ENCODE data around the gene OR10H1.
"Not testable (repeated sequence)": the region's sequence is repeated elsewhere in the genome, so short reads cannot be mapped to it uniquely, and the experiment has no call there.

Gene OR10H1

GRCh38 chr19:15815306-15815705, at the start of gene OR10H1:
Gene OR10H1 (minus strand): TSS chr19:15815664. CDS start chr19:15808037, 7,627 bp downstream.
- DNase-seq, result no peak

- no peak for DNase-seq
These were observed 49.4 kb upstream of the OR10H1 start for GRCh38 chr19:15864824-15865223.

GRCh38 chr19:15863272-15863671, 47.8 kb upstream of the OR10H1 start:
- no peak for DNase-seq

GRCh38 chr19:15862444-15862843, 47.0 kb upstream of the OR10H1 start:
- no peak for DNase-seq

- DNase-seq, result no peak
These were observed 45.1 kb upstream of the OR10H1 start for GRCh38 chr19:15860522-15860921.

GRCh38 chr19:15859187-15859586, 43.7 kb upstream of the OR10H1 start:
- no peak for DNase-seq

- DNase-seq, result no peak
These were observed 34.9 kb upstream of the OR10H1 start for GRCh38 chr19:15850385-15850784.

GRCh38 chr19:15846923-15847322, 31.5 kb upstream of the OR10H1 start:
- no peak for DNase-seq

GRCh38 chr19:15843894-15844222, 28.4 kb upstream of the OR10H1 start:
- DNase-seq, result not testable (repeated sequence)

GRCh38 chr19:15843203-15843893, 27.9 kb upstream of the OR10H1 start:
- no peak for DNase-seq

- no peak for DNase-seq
These were observed 26.6 kb upstream of the OR10H1 start for GRCh38 chr19:15841875-15842569.

- no peak for DNase-seq
These were observed 25.4 kb upstream of the OR10H1 start for GRCh38 chr19:15840833-15841232.

- not testable (repeated sequence) for DNase-seq
These were observed 24.4 kb upstream of the OR10H1 start for GRCh38 chr19:15839888-15840287.

GRCh38 chr19:15838351-15838750, 22.9 kb upstream of the OR10H1 start:
- DNase-seq, result peak; percentile 8 to 15

GRCh38 chr19:15837221-15837731, 21.8 kb upstream of the OR10H1 start:
- DNase-seq, result no peak

- DNase-seq, result peak; percentile 92 to 97
These were observed 21.1 kb upstream of the OR10H1 start for GRCh38 chr19:15836330-15837220.

- peak in 1 of 2 donors; percentile 11 for DNase-seq
These were observed 20.3 kb upstream of the OR10H1 start for GRCh38 chr19:15835565-15836329.

GRCh38 chr19:15834232-15834631, 18.8 kb upstream of the OR10H1 start:
- not testable (repeated sequence) for DNase-seq

GRCh38 chr19:15831626-15832025, 16.2 kb upstream of the OR10H1 start:
- DNase-seq, result no peak

- DNase-seq, result no peak
These were observed 14.3 kb upstream of the OR10H1 start for GRCh38 chr19:15829786-15830185.

GRCh38 chr19:15829306-15829698, 13.8 kb upstream of the OR10H1 start:
- no peak for DNase-seq

- not testable (repeated sequence) for DNase-seq
These were observed 13.3 kb upstream of the OR10H1 start for GRCh38 chr19:15828611-15829305.

Data from inflammatory macrophage treated with lipopolysaccharide for 1 hour (primary cell).